H1 (cell line): ENCODE data around the gene KCTD4. TPM values are rescaled to one million over a fixed set of nuclear protein-coding genes. Genes with fewer than 3 reads are reported as not detected.

Experiments
- CTCF ChIA-PET: fragments of 300-600 bp; sonication (Branson Sonifier 250); formaldehyde crosslinking; loops from one replicate; lab custom pipeline; 2021; ENCODE audit not compliant: partially characterized antibody; lab: Charles Lee
- POLR2A ChIA-PET: fragments of 300-600 bp; sonication (Branson Sonifier 250); formaldehyde crosslinking; loops from one replicate; lab custom pipeline; 2021; ENCODE audit warnings: inconsistent platforms; ENCODE audit not compliant: partially characterized antibody; lab: Charles Lee
- DNase-seq, 2 experiments: peaks; one replicate each; pipeline versions ENCODE4 v3.0.0 to v3.0.0-alpha.2; 2010 to 2022; ENCODE audit warnings: low spot score in 2 of 2, low read depth in 1 of 2, mixed read lengths in 1 of 2
- FAIRE-seq: peaks from 2 replicates; lab custom pipeline; 2011; peaks lifted over from hg19 to GRCh38; lab: Jason Lieb, UNC
- H2AFZ ChIP-seq: 2 replicates; pipeline ENCODE4 v1.8.1; 2012; ENCODE audit warnings: low read length, inconsistent platforms
- H2AK5ac ChIP-seq: 2 replicates; pipeline ENCODE4 v1.6.1; 2013; ENCODE audit warnings: low read depth, low read length
- H2BK120ac ChIP-seq: replicated peaks from 2 replicates; pipeline ENCODE3; 2013; ENCODE audit warnings: low read depth, low read length, inconsistent platforms
- H2BK12ac ChIP-seq: 2 replicates; pipeline ENCODE4 v1.6.1; 2013; ENCODE audit warnings: low read depth, low read length
- H2BK15ac ChIP-seq: 2 replicates; pipeline ENCODE4 v1.6.1; 2013; ENCODE audit warnings: low read length
- H2BK20ac ChIP-seq: 2 replicates; pipeline ENCODE4 v1.6.1; 2013; ENCODE audit warnings: low read length
- H2BK5ac ChIP-seq: 2 replicates; pipeline ENCODE4 v1.6.1; 2013; ENCODE audit warnings: low read depth, low read length
- H3K14ac ChIP-seq: 2 replicates; pipeline ENCODE4 v1.6.1; 2013; ENCODE audit warnings: inconsistent platforms; ENCODE audit not compliant: insufficient read length
- H3K18ac ChIP-seq: 2 replicates; pipeline ENCODE4 v1.6.1; 2013; ENCODE audit warnings: low read length; ENCODE audit errors: extremely low read depth
- H3K23ac ChIP-seq: 2 replicates; pipeline ENCODE4 v1.6.1; 2013; ENCODE audit warnings: inconsistent platforms; ENCODE audit not compliant: insufficient read length
- H3K23me2 ChIP-seq: 2 replicates; pipeline ENCODE4 v1.6.1; 2013; ENCODE audit warnings: low read depth, low read length
- H3K27ac ChIP-seq: 2 replicates; pipeline ENCODE4 v1.6.1; 2011; ENCODE audit warnings: low read depth, low read length, inconsistent platforms
- H3K27me3 ChIP-seq, 4 experiments: replicated peaks in 1 of 4; 1 replicate in 1 of 4; 2 replicates in 3 of 4; pipeline versions ENCODE4 v1.6.1 to v1.8.1; 2011 to 2013; ENCODE audit warnings: low read length in 3 of 4, mild to moderate bottlenecking in 3 of 4, inconsistent platforms in 2 of 4, mixed read lengths in 2 of 4, moderate library complexity in 1 of 4; ENCODE audit not compliant: control insufficient read depth in 3 of 4, insufficient read depth in 3 of 4; ENCODE audit errors: extremely low read depth in 1 of 4
- H3K36me3 ChIP-seq, 4 experiments: 2 replicates each; pipeline versions ENCODE4 v1.6.1 to v1.8.1; 2011 to 2013; ENCODE audit warnings: mild to moderate bottlenecking in 4 of 4, low read length in 3 of 4, moderate library complexity in 2 of 4, control low read depth in 1 of 4, inconsistent platforms in 1 of 4; ENCODE audit not compliant: insufficient read depth in 4 of 4, control insufficient read depth in 2 of 4
- H3K4ac ChIP-seq: replicated peaks from 2 replicates; pipeline ENCODE3; 2013; ENCODE audit warnings: low read length, low read depth, mixed read lengths, inconsistent platforms; ENCODE audit not compliant: insufficient read length
- H3K4me1 ChIP-seq, 4 experiments: replicated peaks in 1 of 4; 1 replicate in 1 of 4; 2 replicates in 3 of 4; pipeline versions ENCODE4 v1.6.1 to v1.8.1; 2011 to 2013; ENCODE audit warnings: low read length in 3 of 4, inconsistent platforms in 2 of 4, mixed read lengths in 1 of 4; ENCODE audit not compliant: insufficient read depth in 4 of 4, control insufficient read depth in 3 of 4
- H3K4me2 ChIP-seq, 2 experiments: 2 replicates each; pipeline versions ENCODE4 v1.6.1 to v1.8.1; 2011 to 2013; ENCODE audit warnings: low read depth in 2 of 2, low read length in 2 of 2, control low read depth in 1 of 2, inconsistent platforms in 1 of 2, mild to moderate bottlenecking in 1 of 2; ENCODE audit not compliant: insufficient read depth in 1 of 2
- H3K4me3 ChIP-seq, 4 experiments: fragments of 200-600, 300-600 bp in 1 of 4; sonication (generic), shearing (Covaris generic), sonication (Bioruptor Twin) in 1 of 4; 2 replicates each; pipeline versions ENCODE4 v1.5.1 to v1.8.1; 2011 to 2016; ENCODE audit warnings: low read length in 4 of 4, low read depth in 3 of 4, control low read depth in 2 of 4, inconsistent platforms in 2 of 4, mild to moderate bottlenecking in 2 of 4, mixed read lengths in 1 of 4, moderate library complexity in 1 of 4; ENCODE audit not compliant: insufficient read depth in 2 of 4; ENCODE audit errors: extremely low read depth in 1 of 4
- H3K56ac ChIP-seq: replicated peaks from 2 replicates; pipeline ENCODE3; 2013; ENCODE audit warnings: low read depth, mild to moderate bottlenecking, mixed read lengths, low read length, inconsistent platforms; ENCODE audit not compliant: insufficient read length
- H3K79me1 ChIP-seq: 2 replicates; pipeline ENCODE4 v1.6.1; 2013; ENCODE audit warnings: low read depth, low read length, control low read depth
- H3K79me2 ChIP-seq, 2 experiments: 2 replicates each; pipeline versions ENCODE4 v1.6.1 to v1.8.1; 2012 to 2013; ENCODE audit warnings: low read length in 2 of 2, mild to moderate bottlenecking in 2 of 2, inconsistent platforms in 1 of 2; ENCODE audit not compliant: insufficient read depth in 2 of 2, control insufficient read depth in 1 of 2
- H3K9ac ChIP-seq, 4 experiments: replicated peaks in 1 of 4; 1 replicate in 1 of 4; 2 replicates in 3 of 4; pipeline versions ENCODE4 v1.6.1 to v1.8.1; 2011 to 2013; ENCODE audit warnings: low read depth in 3 of 4, low read length in 3 of 4, control low read depth in 2 of 4, mild to moderate bottlenecking in 2 of 4, moderate library complexity in 2 of 4, inconsistent platforms in 1 of 4; ENCODE audit errors: extremely low read depth in 1 of 4
- H3K9me3 ChIP-seq, 2 experiments: 2 replicates each; pipeline versions ENCODE4 v1.6.1 to v1.8.1; 2012 to 2013; ENCODE audit warnings: mild to moderate bottlenecking in 2 of 2, moderate library complexity in 2 of 2, control low read depth in 1 of 2, inconsistent platforms in 1 of 2, low read depth in 1 of 2, low read length in 1 of 2, mixed read lengths in 1 of 2; ENCODE audit not compliant: insufficient read depth in 2 of 2
- H4K20me1 ChIP-seq, 2 experiments: replicated peaks in 1 of 2; 2 replicates each; pipeline versions ENCODE3 to v1.8.1; 2011 to 2013; ENCODE audit warnings: inconsistent platforms in 2 of 2, low read length in 2 of 2, mild to moderate bottlenecking in 1 of 2; ENCODE audit not compliant: insufficient read depth in 2 of 2, control insufficient read depth in 1 of 2
- H4K5ac ChIP-seq: 2 replicates; pipeline ENCODE4 v1.6.1; 2013; ENCODE audit warnings: low read length, low read depth, mixed read lengths, inconsistent platforms; ENCODE audit not compliant: insufficient read length
- H4K8ac ChIP-seq: 2 replicates; pipeline ENCODE4 v1.8.0; 2013; ENCODE audit warnings: mild to moderate bottlenecking, moderate library complexity, low read length, inconsistent platforms; ENCODE audit not compliant: insufficient read depth; ENCODE audit errors: extremely low read depth
- H4K91ac ChIP-seq: replicated peaks from 2 replicates; pipeline ENCODE3; 2013; ENCODE audit warnings: low read length, mixed read lengths, inconsistent platforms; ENCODE audit not compliant: insufficient read length
- BRCA1 ChIP-seq: IDR thresholded peaks from 2 replicates; pipeline ENCODE4 v1.6.1; 2012; ENCODE audit warnings: low read depth, low read length, improper control_type of control experiment
- CEBPB ChIP-seq: IDR thresholded peaks from 2 replicates; pipeline ENCODE4 v1.6.1; 2012; ENCODE audit warnings: low read depth, low read length
- CTBP2 ChIP-seq: IDR thresholded peaks from 2 replicates; pipeline ENCODE4 v1.7.0; 2011; ENCODE audit warnings: borderline replicate concordance, mild to moderate bottlenecking, moderate library complexity, mixed read lengths, low read length; ENCODE audit not compliant: insufficient read depth, insufficient read length
- GABPA ChIP-seq: IDR thresholded peaks from 2 replicates; pipeline ENCODE4 v1.6.1; 2011; ENCODE audit warnings: mild to moderate bottlenecking, low read length, moderate library complexity, borderline replicate concordance; ENCODE audit not compliant: insufficient read depth
- HDAC6 ChIP-seq: IDR thresholded peaks from one replicate; pipeline ENCODE4 v1.7.1; 2012; ENCODE audit warnings: low read depth, mild to moderate bottlenecking, inconsistent platforms, low read length, moderate library complexity
- JUN ChIP-seq: IDR thresholded peaks from 2 replicates; pipeline ENCODE4 v1.6.1; 2011; ENCODE audit warnings: low read depth, mild to moderate bottlenecking, improper control_type of control experiment, low read length
- POLR2AphosphoS5 ChIP-seq: IDR thresholded peaks from 2 replicates; pipeline ENCODE4 v1.6.1; 2011; ENCODE audit warnings: low read depth, low read length
- RAD21 ChIP-seq, 2 experiments: IDR thresholded peaks in 1 of 2; conservative IDR thresholded peaks in 1 of 2; 2 replicates each; pipeline ENCODE4 v1.6.1; 2011; ENCODE audit warnings: low read depth in 2 of 2, low read length in 2 of 2, improper control_type of control experiment in 1 of 2, inconsistent platforms in 1 of 2, mild to moderate bottlenecking in 1 of 2, moderate library complexity in 1 of 2
- RFX5 ChIP-seq: IDR thresholded peaks from 2 replicates; pipeline ENCODE4 v1.6.1; 2011; ENCODE audit warnings: low read depth, low read length, improper control_type of control experiment, borderline replicate concordance
- SP1 ChIP-seq: IDR thresholded peaks from 2 replicates; pipeline ENCODE4 v1.6.1; 2011; ENCODE audit warnings: low read depth, low read length
- polyA plus RNA-seq, 7 experiments: library from polyadenylated mRNA; depleted of rRNA in 3 of 7; stranded (reverse) in 5 of 7; unstranded in 2 of 7; fragments of >200 nt in 5 of 7; fragments of 200-250 nt in 2 of 7; gene quantifications; 1 replicate in 5 of 7; 2 replicates in 1 of 7; 4 replicates in 1 of 7; pipeline versions ENCODE4 v1.2.1 to v1.2.3, GENCODE V29; 2011 to 2013; ENCODE audit warnings: missing spikeins in 2 of 7, mixed read lengths in 2 of 7
- total RNA-seq: library from RNA; stranded (reverse); fragmentation: NEBNext Ultra II Directional; extraction: Animal tissue kit (Norgen Biotek cat#: 25700); gene quantifications from 2 replicates; pipeline ENCODE4 v1.2.1, GENCODE V29; 2021

The KCTD4 gene
- total and polyA plus RNA-seq, 2 of the 8 experiments (the other 6 are each of a cell fraction or from before 2014, with no cell fraction given): not detected

GRCh38 chr13:45224176-45224575 is 23.3 kb upstream of the KCTD4 start:
- no peak overlapping the region for H2BK15ac ChIP-seq
- H2AK5ac ChIP-seq: no peak overlapping the region
- no peak overlapping the region for H3K4ac ChIP-seq
- H3K9me3 ChIP-seq: no peaks in the 10 kb centered on the region
- H2AFZ ChIP-seq: no peak overlapping the region
- ChIA-PET POLR2A (interaction anchor here (0.8 kb wide), 1 partner anchor 65 kb away, joined by 3 read pairs; no protein-coding TSS in a partner anchor), CTCF (no interaction called here)
- H3K79me1 ChIP-seq: no peaks in the 10 kb centered on the region; the same call in 1 of the 2 replicates
- no peaks in the 10 kb centered on the region for H3K23me2 ChIP-seq
- H3K23ac ChIP-seq: no peak overlapping the region
- FAIRE-seq: no peak
- H3K27me3 ChIP-seq: no peaks in the 10 kb centered on the region
- peaks cover 0 to 8% of the 10 kb centered on the region in 2 experiments; a peak in 1 of 4 replicates for H3K79me2 ChIP-seq
- no peak overlapping the region for H2BK120ac ChIP-seq
- DNase-seq: no peak
- no peak overlapping the region for H3K56ac ChIP-seq
- no peak overlapping the region for H4K8ac ChIP-seq
- no peak overlapping the region for H2BK20ac ChIP-seq
- no peak overlapping the region for H3K4me3 ChIP-seq
- H4K20me1 ChIP-seq: peaks cover 0 to 2% of the 10 kb centered on the region in 2 experiments
- no peak overlapping the region for H4K5ac ChIP-seq
- no peak overlapping the region for H4K91ac ChIP-seq
- H2BK5ac ChIP-seq: no peak overlapping the region
- TF ChIP-seq POLR2AphosphoS5 (no peak), RFX5 (no peak), GABPA (no peak), BRCA1 (no peak), CTBP2 (no peak), CEBPB (no peak), HDAC6 (no peak), RAD21 (IDR thresholded peaks at IDR 0.05 in 1 of 2, conservative IDR thresholded peaks at IDR 0.05 in 1 of 2; ENCODE audit: low read depth in 2 of 2, low read length in 2 of 2) (no peak), SP1 (no peak), JUN (no peak)
- H3K4me1 ChIP-seq: peaks cover 0 to 3% (median 1%) of the 10 kb centered on the region in 4 experiments; a peak in 4 of 7 replicates
- H3K36me3 ChIP-seq: no peaks in the 10 kb centered on the region
- H3K9ac ChIP-seq: no peak overlapping the region
- no peak overlapping the region for H3K18ac ChIP-seq
- H3K4me2 ChIP-seq: no peak overlapping the region
- H3K27ac ChIP-seq: no peak overlapping the region
- H3K14ac ChIP-seq: no peak overlapping the region
- H2BK12ac ChIP-seq: no peak overlapping the region
